OCI-LY7 (cell line): ENCODE data around the gene HMCN1.

Experiments used
- EZH2phosphoT487 ChIP-seq: fragments of 200-600 bp; sonication (generic); IDR thresholded peaks from 2 replicates; pipeline ENCODE4 v1.6.1; 2018; ENCODE audit warnings: low read depth, borderline replicate concordance, mild to moderate bottlenecking, mixed run types, antibody characterized with exemption, low read length, moderate library complexity, mixed read lengths
- TF ChIP-seq, protein P1 (sequence below): fragments of 200-600 bp; sonication (generic); conservative IDR thresholded peaks from 2 replicates; pipeline ENCODE4 v1.5.1; 2014; ENCODE audit warnings: mild to moderate bottlenecking, antibody characterized with exemption, low read length, moderate library complexity, mixed read lengths

DNA sequence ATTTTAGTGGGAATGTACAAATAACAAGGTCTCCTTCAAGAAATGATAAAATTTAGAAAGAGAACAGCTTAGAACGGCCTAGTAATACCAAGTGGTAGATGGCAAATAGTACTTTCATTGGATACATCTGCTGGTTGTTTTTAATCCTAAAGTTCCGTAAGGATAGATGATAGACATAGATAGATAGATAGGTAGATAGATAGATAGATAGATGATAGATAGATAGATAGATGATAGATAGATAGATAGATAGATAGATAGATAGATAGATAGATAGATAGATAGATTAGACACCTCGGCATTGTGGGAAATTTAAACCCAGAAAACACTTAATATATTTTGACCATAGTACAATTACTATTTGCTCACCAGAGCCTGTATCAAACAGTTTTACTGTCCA is 352.4 kb downstream of the HMCN1 start:
- TF ChIP-seq, protein P1, sequence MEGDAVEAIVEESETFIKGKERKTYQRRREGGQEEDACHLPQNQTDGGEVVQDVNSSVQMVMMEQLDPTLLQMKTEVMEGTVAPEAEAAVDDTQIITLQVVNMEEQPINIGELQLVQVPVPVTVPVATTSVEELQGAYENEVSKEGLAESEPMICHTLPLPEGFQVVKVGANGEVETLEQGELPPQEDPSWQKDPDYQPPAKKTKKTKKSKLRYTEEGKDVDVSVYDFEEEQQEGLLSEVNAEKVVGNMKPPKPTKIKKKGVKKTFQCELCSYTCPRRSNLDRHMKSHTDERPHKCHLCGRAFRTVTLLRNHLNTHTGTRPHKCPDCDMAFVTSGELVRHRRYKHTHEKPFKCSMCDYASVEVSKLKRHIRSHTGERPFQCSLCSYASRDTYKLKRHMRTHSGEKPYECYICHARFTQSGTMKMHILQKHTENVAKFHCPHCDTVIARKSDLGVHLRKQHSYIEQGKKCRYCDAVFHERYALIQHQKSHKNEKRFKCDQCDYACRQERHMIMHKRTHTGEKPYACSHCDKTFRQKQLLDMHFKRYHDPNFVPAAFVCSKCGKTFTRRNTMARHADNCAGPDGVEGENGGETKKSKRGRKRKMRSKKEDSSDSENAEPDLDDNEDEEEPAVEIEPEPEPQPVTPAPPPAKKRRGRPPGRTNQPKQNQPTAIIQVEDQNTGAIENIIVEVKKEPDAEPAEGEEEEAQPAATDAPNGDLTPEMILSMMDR = no peak
- no peak for TF ChIP-seq EZH2phosphoT487
